ENCODE data around the gene DARS2. TPM values are rescaled to one million over a fixed set of nuclear protein-coding genes. Genes with fewer than 3 reads are reported as not detected.
"Not testable (repeated sequence)": the region's sequence is repeated elsewhere in the genome, so short reads cannot be mapped to it uniquely, and the experiment has no call there.

Gene DARS2
- total RNA-seq, 1 donor from 2014 or later, result 56.0 TPM

- no peaks in the 10 kb centered on the region for H3K79me2 ChIP-seq (ENCODE audit: low read depth)
- no peaks in the 10 kb centered on the region for H3F3A ChIP-seq (ENCODE audit: low read depth)
- no peak overlapping the region for H3K27ac ChIP-seq
- Mint-ChIP-seq H3K4me3 (no peak overlapping the region), H3K4me1 (no peaks in the 10 kb centered on the region), H3K36me3 (peaks cover 22% of the 10 kb centered on the region), H3K27me3 (ENCODE audit: insufficient read depth, low read depth) (no peaks in the 10 kb centered on the region), H3K27ac (no peak overlapping the region), H3K9me3 (no peaks in the 10 kb centered on the region)
- no peak overlapping the region for H3K4me3 ChIP-seq
- TF ChIP-seq EZH2phosphoT487 (IDR thresholded peaks at IDR 0.05) (no peak), EZH2 (IDR thresholded peaks at IDR 0.05) (no peak), CTCF (IDR thresholded peaks at IDR 0.05) (no peak)
- H2AFZ ChIP-seq (replicated peaks), result no peak overlapping the region
- no peaks in the 10 kb centered on the region for H3K27me3 ChIP-seq
- H3K4me2 ChIP-seq, result no peak overlapping the region
- no peaks in the 10 kb centered on the region for H3K4me1 ChIP-seq
- DNase-seq (ENCODE audit: low spot score), result no peak
- H4K20me1 ChIP-seq (ENCODE audit: low read depth), result no peaks in the 10 kb centered on the region
- no peak overlapping the region for H3K9ac ChIP-seq
- H3K9me3 ChIP-seq (ENCODE audit: low read depth), result no peaks in the 10 kb centered on the region
- H3K36me3 ChIP-seq, result peaks cover 11% of the 10 kb centered on the region
Observed at GRCh38 chr1:173802961-173803360, 21.5 kb upstream of the DARS2 start.

- Mint-ChIP-seq H3K9me3 (peaks cover 27% of the 10 kb centered on the region), H3K36me3 (peaks cover 45% of the 10 kb centered on the region)
- DNase-seq (ENCODE audit: low spot score); H2AFZ ChIP-seq (replicated peaks); H4K20me1 ChIP-seq (ENCODE audit: low read depth); H3K4me1 Mint-ChIP-seq; H3K9ac ChIP-seq; H3K27me3 ChIP-seq; H3K4me1 ChIP-seq; H3K27ac ChIP-seq; H3K4me3 Mint-ChIP-seq; H3F3A ChIP-seq (ENCODE audit: low read depth); H3K27me3 Mint-ChIP-seq (ENCODE audit: insufficient read depth, low read depth); H3K9me3 ChIP-seq (ENCODE audit: low read depth); H3K4me2 ChIP-seq; H3K4me3 ChIP-seq; H3K27ac Mint-ChIP-seq: not testable (repeated sequence)
- Histone ChIP-seq H3K79me2 (ENCODE audit: low read depth) (peaks cover 77% of the 10 kb centered on the region), H3K36me3 (peaks cover 22% of the 10 kb centered on the region)
Observed at GRCh38 chr1:173813654-173814053, 10.8 kb upstream of the DARS2 start.

GRCh38 chr1:173818459-173818858, 6.0 kb upstream of the DARS2 start:
- DNase-seq (ENCODE audit: low spot score), result no peak
- peaks cover 12% of the 10 kb centered on the region for H3K4me1 Mint-ChIP-seq
- no peak overlapping the region for H3K9ac ChIP-seq
- no peak overlapping the region for H2AFZ ChIP-seq (replicated peaks)
- H3K36me3 Mint-ChIP-seq, result peaks cover 37% of the 10 kb centered on the region
- TF ChIP-seq EZH2phosphoT487 (IDR thresholded peaks at IDR 0.05), result no peak
- TF ChIP-seq EZH2 (IDR thresholded peaks at IDR 0.05), result no peak
- TF ChIP-seq CTCF (IDR thresholded peaks at IDR 0.05), result no peak
- H3K27ac ChIP-seq, result no peak overlapping the region
- peaks cover under 1% of the 10 kb centered on the region for H3K27me3 Mint-ChIP-seq (ENCODE audit: insufficient read depth, low read depth)
- H3K27me3 ChIP-seq, result no peaks in the 10 kb centered on the region
- peaks cover 17% of the 10 kb centered on the region for H3K36me3 ChIP-seq
- H3K4me2 ChIP-seq, result no peak overlapping the region
- H3K9me3 Mint-ChIP-seq, result peaks cover 27% of the 10 kb centered on the region
- no peaks in the 10 kb centered on the region for H3F3A ChIP-seq (ENCODE audit: low read depth)
- H3K27ac Mint-ChIP-seq, result no peak overlapping the region
- H3K79me2 ChIP-seq (ENCODE audit: low read depth), result peaks cover 100% of the 10 kb centered on the region
- H4K20me1 ChIP-seq (ENCODE audit: low read depth), result no peaks in the 10 kb centered on the region
- no peaks in the 10 kb centered on the region for H3K9me3 ChIP-seq (ENCODE audit: low read depth)
- H3K4me1 ChIP-seq, result peaks cover 13% of the 10 kb centered on the region
- H3K4me3 ChIP-seq, result no peak overlapping the region
- no peak overlapping the region for H3K4me3 Mint-ChIP-seq

GRCh38 chr1:173821680-173822079, 2.8 kb upstream of the DARS2 start:
- peaks cover 13% of the 10 kb centered on the region for H3K36me3 Mint-ChIP-seq
- peaks cover 17% of the 10 kb centered on the region for H3F3A ChIP-seq (ENCODE audit: low read depth)
- H3K4me1 ChIP-seq, result peaks cover 13% of the 10 kb centered on the region
- H3K27ac Mint-ChIP-seq, result no peak overlapping the region
- H3K36me3 ChIP-seq, result peaks cover 17% of the 10 kb centered on the region
- peaks cover 90% of the 10 kb centered on the region for H3K79me2 ChIP-seq (ENCODE audit: low read depth)
- no peak overlapping the region for H3K4me2 ChIP-seq
- no peak overlapping the region for H3K9ac ChIP-seq
- H3K9me3 ChIP-seq (ENCODE audit: low read depth), result no peaks in the 10 kb centered on the region
- no peaks in the 10 kb centered on the region for H4K20me1 ChIP-seq (ENCODE audit: low read depth)
- no peaks in the 10 kb centered on the region for H3K27me3 ChIP-seq
- no peak overlapping the region for H3K4me3 ChIP-seq
- H3K4me1 Mint-ChIP-seq, result peaks cover 24% of the 10 kb centered on the region
- H3K27me3 Mint-ChIP-seq (ENCODE audit: insufficient read depth, low read depth), result peaks cover 7% of the 10 kb centered on the region
- H3K9me3 Mint-ChIP-seq, result peaks cover 3% of the 10 kb centered on the region
- H3K4me3 Mint-ChIP-seq, result no peak overlapping the region
- H3K27ac ChIP-seq, result no peak overlapping the region
- no peak overlapping the region for H2AFZ ChIP-seq (replicated peaks)
- DNase-seq (ENCODE audit: low spot score), result no peak
- no peak for TF ChIP-seq CTCF (IDR thresholded peaks at IDR 0.05)

Measured in neural progenitor cell (in vitro differentiated cells).